Measurements from ENCODE around the gene ST6GALNAC6.

The ST6GALNAC6 gene

DNA sequence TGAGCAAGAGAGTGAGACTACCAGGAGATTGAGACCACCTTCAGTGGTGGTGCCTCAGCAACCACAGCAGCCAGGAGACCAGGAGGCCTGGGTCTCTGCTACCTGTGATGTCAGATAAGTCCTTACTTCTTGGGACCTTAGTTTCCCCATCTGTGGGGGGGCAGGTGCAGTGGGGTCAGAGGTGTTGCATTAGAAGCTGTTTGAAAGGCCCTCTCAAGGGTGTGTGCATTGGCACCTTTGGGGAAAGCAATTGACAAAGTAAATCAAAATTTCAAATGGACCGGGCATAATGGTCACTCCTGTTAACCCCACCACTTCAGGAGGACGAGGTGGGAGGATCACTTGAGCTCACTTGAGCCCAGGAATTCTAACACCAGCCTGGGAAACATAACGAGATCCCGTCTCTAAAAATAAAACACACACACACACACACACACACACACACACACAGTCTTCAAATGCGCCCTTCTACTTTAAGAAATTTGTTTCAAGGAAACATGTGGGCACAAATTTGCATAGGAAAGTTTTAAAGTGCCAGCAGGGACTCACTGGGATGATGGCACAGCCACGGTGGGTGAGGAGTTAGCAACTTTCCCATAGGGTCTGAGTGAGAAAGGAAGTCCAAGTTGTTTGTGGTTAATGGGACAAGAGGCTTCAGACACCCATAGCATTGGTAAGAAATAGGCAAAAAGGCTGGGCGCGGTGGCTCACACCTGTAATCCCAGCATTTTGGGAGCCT, 20.6 kb downstream of the ST6GALNAC6 start:
- Histone ChIP-seq H3F3A (ENCODE audit: low read depth) (no peaks in the 10 kb centered on the region), H3K9me2 (replicated peaks; ENCODE audit: low read depth, low read length) (no peaks in the 10 kb centered on the region), H3K4me2 (ENCODE audit: low read depth, low read length, poor library complexity, severe bottlenecking) (no peak overlapping the region), H3K36me3 (ENCODE audit: insufficient read depth, low read length) (no peaks in the 10 kb centered on the region), H3K9me3 (ENCODE audit: insufficient read depth, low read depth, low read length) (no peaks in the 10 kb centered on the region), H3K79me2 (ENCODE audit: insufficient read depth, low read length) (no peaks in the 10 kb centered on the region), H3K27me3 (ENCODE audit: insufficient read depth, low read length, poor library complexity, severe bottlenecking) (no peaks in the 10 kb centered on the region), H3K4me3 (ENCODE audit: low read length, poor library complexity, severe bottlenecking) (no peak overlapping the region), H3K4me1 (ENCODE audit: insufficient read depth, low read length, poor library complexity, severe bottlenecking) (peaks cover 2% of the 10 kb centered on the region), H4K20me1 (ENCODE audit: insufficient read depth, low read length, poor library complexity, severe bottlenecking) (no peaks in the 10 kb centered on the region), H2AFZ (ENCODE audit: low read length) (no peak overlapping the region), H3K9ac (ENCODE audit: low read depth, low read length, poor library complexity, severe bottlenecking) (no peak overlapping the region)
- no peak for TF ChIP-seq EZH2phosphoT487 (IDR thresholded peaks at IDR 0.05; ENCODE audit: borderline replicate concordance)
- TF ChIP-seq, protein P1, sequence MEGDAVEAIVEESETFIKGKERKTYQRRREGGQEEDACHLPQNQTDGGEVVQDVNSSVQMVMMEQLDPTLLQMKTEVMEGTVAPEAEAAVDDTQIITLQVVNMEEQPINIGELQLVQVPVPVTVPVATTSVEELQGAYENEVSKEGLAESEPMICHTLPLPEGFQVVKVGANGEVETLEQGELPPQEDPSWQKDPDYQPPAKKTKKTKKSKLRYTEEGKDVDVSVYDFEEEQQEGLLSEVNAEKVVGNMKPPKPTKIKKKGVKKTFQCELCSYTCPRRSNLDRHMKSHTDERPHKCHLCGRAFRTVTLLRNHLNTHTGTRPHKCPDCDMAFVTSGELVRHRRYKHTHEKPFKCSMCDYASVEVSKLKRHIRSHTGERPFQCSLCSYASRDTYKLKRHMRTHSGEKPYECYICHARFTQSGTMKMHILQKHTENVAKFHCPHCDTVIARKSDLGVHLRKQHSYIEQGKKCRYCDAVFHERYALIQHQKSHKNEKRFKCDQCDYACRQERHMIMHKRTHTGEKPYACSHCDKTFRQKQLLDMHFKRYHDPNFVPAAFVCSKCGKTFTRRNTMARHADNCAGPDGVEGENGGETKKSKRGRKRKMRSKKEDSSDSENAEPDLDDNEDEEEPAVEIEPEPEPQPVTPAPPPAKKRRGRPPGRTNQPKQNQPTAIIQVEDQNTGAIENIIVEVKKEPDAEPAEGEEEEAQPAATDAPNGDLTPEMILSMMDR (conservative IDR thresholded peaks at IDR 0.05; ENCODE audit: low read length) = no peak

DNA sequence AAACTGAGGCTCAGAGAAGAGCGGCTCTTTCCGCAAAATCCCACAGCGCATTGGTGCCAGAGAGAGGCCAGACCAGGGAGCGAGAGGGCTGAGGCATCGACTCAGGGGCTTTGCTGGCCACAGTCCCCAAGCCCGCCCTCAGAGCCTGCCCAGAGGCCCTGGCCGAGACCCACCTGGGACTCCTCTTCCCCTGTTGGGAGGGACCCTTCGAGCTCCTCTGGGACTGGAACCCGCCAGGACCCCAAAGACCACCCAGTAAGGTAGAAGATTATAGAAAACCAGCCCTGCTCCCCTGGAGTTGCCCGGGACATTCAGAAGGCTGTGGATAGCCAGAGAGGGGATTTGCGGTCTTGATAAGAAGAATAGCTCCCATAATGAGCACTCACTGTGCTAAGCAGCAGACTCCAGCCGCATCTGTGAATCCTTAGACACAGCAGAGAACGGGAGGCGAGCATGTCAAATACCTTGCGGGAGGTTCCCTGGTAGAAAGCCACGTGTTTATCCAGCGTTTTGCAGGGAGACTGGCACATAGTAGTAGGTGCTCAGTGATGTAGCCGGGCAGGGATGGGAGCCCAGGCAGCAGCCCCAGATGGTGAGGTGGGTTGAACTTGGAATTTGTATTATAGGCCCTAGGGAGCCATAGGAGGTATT, 21.3 kb downstream of the ST6GALNAC6 start:
- Histone ChIP-seq H3K36me3 (ENCODE audit: insufficient read depth, low read length) (no peaks in the 10 kb centered on the region), H3F3A (ENCODE audit: low read depth) (no peaks in the 10 kb centered on the region), H3K4me3 (ENCODE audit: low read length, poor library complexity, severe bottlenecking) (no peak overlapping the region), H3K27me3 (ENCODE audit: insufficient read depth, low read length, poor library complexity, severe bottlenecking) (no peaks in the 10 kb centered on the region), H3K4me2 (ENCODE audit: low read depth, low read length, poor library complexity, severe bottlenecking) (no peak overlapping the region), H4K20me1 (ENCODE audit: insufficient read depth, low read length, poor library complexity, severe bottlenecking) (no peaks in the 10 kb centered on the region), H3K4me1 (ENCODE audit: insufficient read depth, low read length, poor library complexity, severe bottlenecking) (no peaks in the 10 kb centered on the region), H3K9ac (ENCODE audit: low read depth, low read length, poor library complexity, severe bottlenecking) (no peak overlapping the region), H3K9me3 (ENCODE audit: insufficient read depth, low read depth, low read length) (no peaks in the 10 kb centered on the region), H3K9me2 (replicated peaks; ENCODE audit: low read depth, low read length) (no peaks in the 10 kb centered on the region), H2AFZ (ENCODE audit: low read length) (no peak overlapping the region), H3K79me2 (ENCODE audit: insufficient read depth, low read length) (no peaks in the 10 kb centered on the region)
- TF ChIP-seq, protein P1 (conservative IDR thresholded peaks at IDR 0.05; ENCODE audit: low read length) = no peak
- no peak for TF ChIP-seq EZH2phosphoT487 (IDR thresholded peaks at IDR 0.05; ENCODE audit: borderline replicate concordance)

DNA sequence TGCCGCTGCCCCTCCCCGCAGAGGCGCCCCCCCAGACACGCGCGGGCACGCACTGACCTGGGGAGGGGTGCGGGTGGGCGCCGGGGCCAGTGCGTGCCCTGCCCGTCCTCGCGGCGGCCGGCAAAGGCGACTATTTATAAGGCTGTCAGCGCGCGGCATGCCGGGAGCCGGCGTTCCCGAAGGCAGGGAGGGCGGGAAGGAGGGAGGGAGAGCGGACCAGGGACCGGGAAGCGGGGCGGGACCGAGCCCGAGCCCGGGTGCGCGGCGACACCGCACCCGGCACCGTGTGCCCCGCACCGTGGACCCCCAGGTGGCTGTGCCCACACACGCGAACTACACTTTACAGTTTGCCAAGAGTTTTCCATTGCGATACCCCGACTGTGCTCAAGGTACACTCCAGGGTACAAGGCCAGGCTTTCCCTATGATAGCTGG, 21.8 kb downstream of the ST6GALNAC6 start, which contains the start of gene AK1:
Gene AK1, minus strand, starts transcription at position 110 of the 433 bp plus-strand sequence. CDS start 3,058 bp downstream, outside the sequence.
- H3K9me3 ChIP-seq (ENCODE audit: insufficient read depth, low read depth, low read length) = no peaks in the 10 kb centered on the region
- H3K27me3 ChIP-seq (ENCODE audit: insufficient read depth, low read length, poor library complexity, severe bottlenecking) = no peaks in the 10 kb centered on the region
- no peak within 1 kb of the TSS for H2AFZ ChIP-seq (ENCODE audit: low read length)
- H3K4me2 ChIP-seq (ENCODE audit: low read depth, low read length, poor library complexity, severe bottlenecking) = no peak within 1 kb of the TSS
- H4K20me1 ChIP-seq (ENCODE audit: insufficient read depth, low read length, poor library complexity, severe bottlenecking) = no peaks in the 10 kb centered on the region
- H3K36me3 ChIP-seq (ENCODE audit: insufficient read depth, low read length) = no peaks in the 10 kb centered on the region
- H3K9me2 ChIP-seq (replicated peaks; ENCODE audit: low read depth, low read length) = no peaks in the 10 kb centered on the region
- H3K4me1 ChIP-seq (ENCODE audit: insufficient read depth, low read length, poor library complexity, severe bottlenecking) = no peaks in the 10 kb centered on the region
- no peaks in the 10 kb centered on the region for H3F3A ChIP-seq (ENCODE audit: low read depth)
- no peak within 1 kb of the TSS for H3K9ac ChIP-seq (ENCODE audit: low read depth, low read length, poor library complexity, severe bottlenecking)
- H3K4me3 ChIP-seq (ENCODE audit: low read length, poor library complexity, severe bottlenecking) = no peak within 1 kb of the TSS
- H3K79me2 ChIP-seq (ENCODE audit: insufficient read depth, low read length) = no peaks in the 10 kb centered on the region
- TF ChIP-seq, protein P1 (conservative IDR thresholded peaks at IDR 0.05; ENCODE audit: low read length) = no peak
- no peak for TF ChIP-seq EZH2phosphoT487 (IDR thresholded peaks at IDR 0.05; ENCODE audit: borderline replicate concordance)

Data from Loucy (cell line).